ENCODE data around the gene SLC8B1. TPM values are rescaled to one million over a fixed set of nuclear protein-coding genes. Genes with fewer than 3 reads are reported as not detected.

Gene SLC8B1
- total RNA-seq, 1 experiment from 2014 or later: 34.1 TPM

DNA sequence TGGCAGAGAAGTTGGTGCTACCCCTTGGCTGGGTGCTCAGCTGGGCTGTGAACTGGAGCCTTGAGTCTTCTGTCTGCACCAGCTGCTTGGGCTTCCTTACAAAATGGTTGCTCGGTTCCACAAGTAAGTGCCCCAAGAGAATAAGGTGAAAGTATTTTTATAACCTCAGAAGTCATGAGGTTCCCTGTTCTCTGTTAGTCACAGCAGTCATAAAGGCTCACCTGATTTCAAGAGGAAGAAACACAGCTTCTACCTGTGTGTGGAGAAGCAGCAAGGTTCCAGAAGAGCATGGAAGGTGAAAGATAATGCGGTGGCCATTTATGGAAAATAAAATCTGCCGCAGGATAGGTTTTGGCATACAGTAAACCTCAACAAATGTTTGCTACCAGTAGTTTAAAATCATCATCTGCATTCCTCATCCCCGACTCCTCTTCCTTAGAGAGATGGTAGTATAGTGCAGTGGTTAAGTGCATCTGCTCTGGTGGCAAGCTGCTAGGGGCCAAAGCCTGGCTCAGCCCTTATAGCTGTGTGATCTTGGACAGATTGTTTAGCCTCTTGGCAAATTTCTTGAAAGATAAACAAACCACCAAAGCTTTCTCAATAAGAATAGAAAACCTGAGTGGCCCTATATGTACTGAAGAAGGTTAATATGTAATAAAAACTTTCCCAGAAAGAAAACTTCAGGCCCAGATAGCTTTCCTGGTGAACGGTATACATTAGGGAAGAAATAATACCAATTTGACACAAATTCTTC is 81.2 kb downstream of the SLC8B1 start:
- no peaks in the 10 kb centered on the region for H3K4me1 ChIP-seq (ENCODE audit: insufficient read depth, low read length)
- DNase-seq: no peak
- no peak for TF ChIP-seq EZH2 (IDR thresholded peaks at IDR 0.05; ENCODE audit: low read length, unreplicated experiment)
- TF ChIP-seq, protein P1, sequence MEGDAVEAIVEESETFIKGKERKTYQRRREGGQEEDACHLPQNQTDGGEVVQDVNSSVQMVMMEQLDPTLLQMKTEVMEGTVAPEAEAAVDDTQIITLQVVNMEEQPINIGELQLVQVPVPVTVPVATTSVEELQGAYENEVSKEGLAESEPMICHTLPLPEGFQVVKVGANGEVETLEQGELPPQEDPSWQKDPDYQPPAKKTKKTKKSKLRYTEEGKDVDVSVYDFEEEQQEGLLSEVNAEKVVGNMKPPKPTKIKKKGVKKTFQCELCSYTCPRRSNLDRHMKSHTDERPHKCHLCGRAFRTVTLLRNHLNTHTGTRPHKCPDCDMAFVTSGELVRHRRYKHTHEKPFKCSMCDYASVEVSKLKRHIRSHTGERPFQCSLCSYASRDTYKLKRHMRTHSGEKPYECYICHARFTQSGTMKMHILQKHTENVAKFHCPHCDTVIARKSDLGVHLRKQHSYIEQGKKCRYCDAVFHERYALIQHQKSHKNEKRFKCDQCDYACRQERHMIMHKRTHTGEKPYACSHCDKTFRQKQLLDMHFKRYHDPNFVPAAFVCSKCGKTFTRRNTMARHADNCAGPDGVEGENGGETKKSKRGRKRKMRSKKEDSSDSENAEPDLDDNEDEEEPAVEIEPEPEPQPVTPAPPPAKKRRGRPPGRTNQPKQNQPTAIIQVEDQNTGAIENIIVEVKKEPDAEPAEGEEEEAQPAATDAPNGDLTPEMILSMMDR (conservative IDR thresholded peaks at IDR 0.05; ENCODE audit: low read depth, low read length): no peak
- no peak for TF ChIP-seq EZH2phosphoT487 (IDR thresholded peaks at IDR 0.05; ENCODE audit: borderline replicate concordance, low read length)
- H2AFZ ChIP-seq (ENCODE audit: low read length): no peak overlapping the region
- no peaks in the 10 kb centered on the region for H3K36me3 ChIP-seq (ENCODE audit: low read depth, low read length)
- no peaks in the 10 kb centered on the region for H3K27me3 ChIP-seq (ENCODE audit: low read length)
- no peaks in the 10 kb centered on the region for H3K79me2 ChIP-seq (ENCODE audit: low read length)
- H3K9me2 ChIP-seq (replicated peaks; ENCODE audit: low read length): no peaks in the 10 kb centered on the region
- H3K4me2 ChIP-seq (ENCODE audit: low read length): no peak overlapping the region
- TSS peak; percentile 13 for BruUV-seq (replicated peaks)
- no peak overlapping the region for H3K27ac ChIP-seq (ENCODE audit: low read length)
- ATAC-seq: no peak
- H3K4me3 ChIP-seq (ENCODE audit: low read length): no peak overlapping the region
- ChIA-PET CTCF (no interaction called here), POLR2A (ENCODE audit: unreplicated experiment) (no interaction called here)
- H3F3A ChIP-seq (ENCODE audit: low read length, unreplicated experiment): no peaks in the 10 kb centered on the region
- H4K20me1 ChIP-seq (ENCODE audit: low read length): no peaks in the 10 kb centered on the region
- H3K9ac ChIP-seq (ENCODE audit: low read length): no peak overlapping the region
- no peaks in the 10 kb centered on the region for H3K9me3 ChIP-seq (ENCODE audit: low read length)
- intact Hi-C loops (cut with micrococcal nuclease): no loop called here

DNA sequence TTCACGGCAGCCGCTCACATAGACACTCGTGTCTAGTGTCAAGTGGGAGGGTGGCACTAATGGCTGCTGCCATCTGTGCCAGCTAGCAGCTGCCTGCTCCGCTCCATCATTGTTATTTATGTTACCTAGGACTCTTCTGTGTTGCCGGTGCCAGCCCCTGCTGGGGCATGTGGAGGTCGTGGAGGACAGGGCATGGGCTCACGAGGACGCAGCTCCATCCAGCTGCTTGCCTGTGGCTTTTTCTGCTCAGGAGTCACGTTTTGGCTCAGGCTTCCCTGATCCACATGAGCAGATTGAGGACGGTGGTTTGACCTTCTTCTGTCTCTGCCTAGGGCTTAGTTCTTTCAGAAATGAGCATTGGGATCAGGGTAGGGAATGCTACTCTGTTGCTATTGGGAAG is 82.4 kb downstream of the SLC8B1 start:
- Histone ChIP-seq H3K9me2 (replicated peaks; ENCODE audit: low read length) (no peaks in the 10 kb centered on the region), H2AFZ (ENCODE audit: low read length) (no peak overlapping the region), H3K4me1 (ENCODE audit: insufficient read depth, low read length) (peaks cover 2% of the 10 kb centered on the region), H3F3A (ENCODE audit: low read length, unreplicated experiment) (no peaks in the 10 kb centered on the region), H3K4me2 (ENCODE audit: low read length) (no peak overlapping the region), H3K79me2 (ENCODE audit: low read length) (no peaks in the 10 kb centered on the region; the same call in 1 of the 2 replicates), H3K27me3 (ENCODE audit: low read length) (no peaks in the 10 kb centered on the region), H3K4me3 (ENCODE audit: low read length) (no peak overlapping the region), H4K20me1 (ENCODE audit: low read length) (no peaks in the 10 kb centered on the region), H3K36me3 (ENCODE audit: low read depth, low read length) (no peaks in the 10 kb centered on the region), H3K9ac (ENCODE audit: low read length) (no peak overlapping the region), H3K9me3 (ENCODE audit: low read length) (no peaks in the 10 kb centered on the region), H3K27ac (ENCODE audit: low read length) (no peak overlapping the region)
- DNase-seq: no peak
- no peak for ATAC-seq
- TF ChIP-seq, protein P1 (conservative IDR thresholded peaks at IDR 0.05; ENCODE audit: low read depth, low read length): no peak
- TF ChIP-seq EZH2 (IDR thresholded peaks at IDR 0.05; ENCODE audit: low read length, unreplicated experiment) (no peak), EZH2phosphoT487 (IDR thresholded peaks at IDR 0.05; ENCODE audit: borderline replicate concordance, low read length) (no peak)
- intact Hi-C loops (cut with micrococcal nuclease): no loop called here
- ChIA-PET CTCF (no interaction called here), POLR2A (ENCODE audit: unreplicated experiment) (no interaction called here)
- no TSS peak for BruUV-seq (replicated peaks)

DNA sequence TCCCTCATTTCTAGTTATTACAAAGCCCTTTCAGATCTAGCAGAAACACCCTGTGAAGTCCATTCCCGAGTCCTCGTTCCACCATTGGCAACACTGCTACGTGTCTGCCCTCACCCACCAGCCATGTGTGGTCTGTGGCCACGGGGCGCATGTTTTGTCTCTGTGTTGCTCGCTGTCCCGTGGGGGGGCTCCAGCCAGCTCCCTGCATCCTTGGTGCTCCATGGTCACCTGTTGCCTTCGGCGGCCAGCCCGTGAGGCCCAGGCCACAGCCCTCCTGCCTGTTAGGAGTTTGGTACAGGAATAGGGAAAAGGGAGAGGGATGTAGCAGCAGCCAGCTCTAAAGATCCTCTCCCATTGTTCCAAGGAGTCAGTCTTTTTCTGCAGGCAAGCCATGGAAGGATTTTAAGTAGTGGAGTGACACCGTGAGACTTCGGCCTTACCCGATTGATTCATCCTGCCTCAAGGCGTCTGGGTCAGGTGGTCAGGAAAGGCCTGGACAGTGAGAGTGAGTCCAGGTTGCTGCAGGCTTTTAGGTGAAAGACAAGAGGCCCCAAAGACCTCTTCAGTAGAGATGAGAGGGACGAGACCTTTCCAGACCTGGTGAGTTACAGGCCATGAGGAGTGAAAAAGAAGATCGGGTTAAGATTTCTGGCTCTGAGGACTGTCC is 83.4 kb downstream of the SLC8B1 start:
- ChIA-PET CTCF (no interaction called here), POLR2A (ENCODE audit: unreplicated experiment) (no interaction called here)
- H3K4me3 ChIP-seq (ENCODE audit: low read length): no peak overlapping the region
- peaks cover 5% of the 10 kb centered on the region for H3K79me2 ChIP-seq (ENCODE audit: low read length)
- no peaks in the 10 kb centered on the region for H3K9me3 ChIP-seq (ENCODE audit: low read length)
- ATAC-seq: no peak
- H3K9me2 ChIP-seq (replicated peaks; ENCODE audit: low read length): no peaks in the 10 kb centered on the region
- H3K27ac ChIP-seq (ENCODE audit: low read length): no peak overlapping the region
- H3F3A ChIP-seq (ENCODE audit: low read length, unreplicated experiment): peaks cover 4% of the 10 kb centered on the region
- no peak for DNase-seq
- peaks cover 12% of the 10 kb centered on the region for H3K4me1 ChIP-seq (ENCODE audit: insufficient read depth, low read length)
- H3K27me3 ChIP-seq (ENCODE audit: low read length): no peaks in the 10 kb centered on the region
- H3K36me3 ChIP-seq (ENCODE audit: low read depth, low read length): no peaks in the 10 kb centered on the region
- no peaks in the 10 kb centered on the region for H4K20me1 ChIP-seq (ENCODE audit: low read length)
- no peak overlapping the region for H3K4me2 ChIP-seq (ENCODE audit: low read length)
- no peak overlapping the region for H2AFZ ChIP-seq (ENCODE audit: low read length)
- TF ChIP-seq EZH2 (IDR thresholded peaks at IDR 0.05; ENCODE audit: low read length, unreplicated experiment) (no peak), EZH2phosphoT487 (IDR thresholded peaks at IDR 0.05; ENCODE audit: borderline replicate concordance, low read length) (no peak)
- TF ChIP-seq, protein P1 (conservative IDR thresholded peaks at IDR 0.05; ENCODE audit: low read depth, low read length): no peak
- BruUV-seq (replicated peaks): no TSS peak
- intact Hi-C loops (cut with micrococcal nuclease): no loop called here
- H3K9ac ChIP-seq (ENCODE audit: low read length): no peak overlapping the region
